ENCODE data around the gene ZNF212. TPM values are rescaled to one million over a fixed set of nuclear protein-coding genes. Genes with fewer than 3 reads are reported as not detected.

ZNF212 gene
- total and polyA plus RNA-seq, 9 of the 15 experiments (the other 6 are each of a cell fraction or from before 2014, with no cell fraction given) = 1.8 to 21.4 (median 7.2) TPM

GRCh38 chr7:149239345-149240143 lies at the start of gene ZNF212 (continued):
- no peak; the same call in 1 of the 2 replicates for TF ChIP-seq HMGXB4 (CRISPR knock-in tag; IDR thresholded peaks at IDR 0.05)
- TF ChIP-seq ZNF23 (CRISPR knock-in tag; IDR thresholded peaks at IDR 0.05) = no peak
- TF ChIP-seq RUNX1 (IDR thresholded peaks at IDR 0.05; ENCODE audit: low read depth) = 0 out of 2 replicates have a peak, but pooled peaks have one; percentile 19
- TF ChIP-seq LCOR (CRISPR knock-in tag; IDR thresholded peaks at IDR 0.05) = peak; percentile 92
- no peak; the same call in 1 of the 2 replicates for TF ChIP-seq STAT6 (CRISPR knock-in tag; IDR thresholded peaks at IDR 0.05)
- TF ChIP-seq TGIF2 (CRISPR knock-in tag; IDR thresholded peaks at IDR 0.05) = peak; percentile 76; the same call in 1 of the 2 replicates
- TF ChIP-seq NKRF (IDR thresholded peaks at IDR 0.05; ENCODE audit: borderline replicate concordance) = peak; percentile 50; the same call in 1 of the 2 replicates
- no peak for TF ChIP-seq IFI16 (CRISPR knock-in tag; IDR thresholded peaks at IDR 0.05)
- peak; percentile 83 for TF ChIP-seq POLR2B (IDR thresholded peaks at IDR 0.05; ENCODE audit: low read depth, partially characterized antibody)
- TF ChIP-seq ZNF174 (CRISPR knock-in tag; IDR thresholded peaks at IDR 0.05) = no peak
- 0 out of 2 replicates have a peak, but pooled peaks have one; percentile 68 for TF ChIP-seq ZHX1 (conservative IDR thresholded peaks at IDR 0.05; ENCODE audit: low read length)
- no peak for TF ChIP-seq CEBPG (CRISPR knock-in tag; IDR thresholded peaks at IDR 0.05)
- TF ChIP-seq CEBPG (tag; conservative IDR thresholded peaks at IDR 0.05 in 1 of 2, IDR thresholded peaks at IDR 0.05 in 1 of 2) = no peak
- TF ChIP-seq RBM39 (optimal IDR thresholded peaks at IDR 0.05; ENCODE audit: low read depth, low read length) = no peak
- TF ChIP-seq E2F4 (CRISPR knock-in tag; IDR thresholded peaks at IDR 0.05; ENCODE audit: low read depth) = no peak
- no peak for TF ChIP-seq ZNF780A (CRISPR knock-in tag; IDR thresholded peaks at IDR 0.05)
- TF ChIP-seq NBN (IDR thresholded peaks at IDR 0.05; ENCODE audit: low read depth) = no peak

Data from K562 (cell line).